IPS-18c (cell line): ENCODE data around the gene MFSD2A.
"Not testable (repeated sequence)": the region's sequence is repeated elsewhere in the genome, so short reads cannot be mapped to it uniquely, and the experiment has no call there.

Experiments used
- H3K4me3 ChIP-seq: 2 replicates; pipeline ENCODE4 v1.7.0; 2013; ENCODE audit warnings: low read depth, mild to moderate bottlenecking, low read length, moderate library complexity; ENCODE audit not compliant: insufficient read depth
- H3K9me3 ChIP-seq: one replicate; pipeline ENCODE4 v1.6.1; 2013; ENCODE audit warnings: mild to moderate bottlenecking, low read length, moderate library complexity; ENCODE audit not compliant: control insufficient read depth, insufficient read depth

The MFSD2A gene

DNA sequence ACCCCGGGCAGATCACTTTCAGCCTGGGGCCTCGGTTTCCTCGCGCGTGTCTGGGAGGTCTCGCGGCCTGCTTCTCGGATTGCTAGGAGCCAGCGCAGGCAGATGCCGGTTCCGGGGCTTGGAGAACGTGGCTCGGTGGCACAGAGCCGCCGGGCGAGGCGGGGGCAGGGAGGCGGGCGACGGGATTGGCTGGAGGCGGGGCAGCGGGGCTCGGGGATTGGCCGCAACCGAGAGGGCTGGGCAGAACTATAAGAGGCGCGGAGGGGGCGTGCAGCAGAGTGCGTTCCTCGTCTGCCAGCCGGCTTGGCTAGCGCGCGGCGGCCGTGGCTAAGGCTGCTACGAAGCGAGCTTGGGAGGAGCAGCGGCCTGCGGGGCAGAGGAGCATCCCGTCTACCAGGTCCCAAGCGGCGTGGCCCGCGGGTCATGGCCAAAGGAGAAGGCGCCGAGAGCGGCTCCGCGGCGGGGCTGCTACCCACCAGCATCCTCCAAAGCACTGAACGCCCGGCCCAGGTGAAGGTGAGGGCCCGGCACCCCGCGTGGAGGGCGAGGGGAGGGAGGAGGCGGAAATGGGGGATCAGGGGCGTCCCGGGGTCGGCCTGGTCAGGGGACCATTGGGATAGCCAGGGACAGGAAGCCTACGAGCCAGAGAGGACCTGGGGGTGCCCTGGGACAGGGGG is at the start of gene MFSD2A:
MFSD2A (plus strand) TSS at position 276 of the 677 bp plus-strand sequence; CDS start at position 424, 148 bp downstream.
- peak within 1 kb of the TSS; percentile 77 for H3K4me3 ChIP-seq

DNA sequence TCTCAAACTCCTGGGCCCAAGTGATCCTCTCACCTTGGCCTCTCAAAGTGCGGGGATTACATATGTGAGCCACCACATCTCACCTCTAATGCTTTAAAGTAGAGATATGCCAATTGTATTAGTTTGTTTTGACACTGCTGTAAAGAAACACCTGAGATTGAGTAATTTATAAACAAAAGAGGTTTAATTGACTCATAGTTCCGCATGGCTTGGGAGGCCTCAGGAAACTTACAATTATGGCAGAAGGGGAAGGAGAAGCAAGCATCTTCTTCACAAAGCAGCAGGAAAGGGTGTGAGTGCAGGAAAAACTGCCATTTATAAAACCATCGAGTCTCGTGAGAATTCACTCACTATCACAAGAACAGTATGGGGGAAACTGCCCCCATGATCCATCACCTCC is 49.8 kb upstream of the MFSD2A start:
- no peak overlapping the region for H3K4me3 ChIP-seq

More for the DNA sequence above, at the start of gene MFSD2A:
- H3K9me3 ChIP-seq: no peaks in the 10 kb centered on the region

DNA sequence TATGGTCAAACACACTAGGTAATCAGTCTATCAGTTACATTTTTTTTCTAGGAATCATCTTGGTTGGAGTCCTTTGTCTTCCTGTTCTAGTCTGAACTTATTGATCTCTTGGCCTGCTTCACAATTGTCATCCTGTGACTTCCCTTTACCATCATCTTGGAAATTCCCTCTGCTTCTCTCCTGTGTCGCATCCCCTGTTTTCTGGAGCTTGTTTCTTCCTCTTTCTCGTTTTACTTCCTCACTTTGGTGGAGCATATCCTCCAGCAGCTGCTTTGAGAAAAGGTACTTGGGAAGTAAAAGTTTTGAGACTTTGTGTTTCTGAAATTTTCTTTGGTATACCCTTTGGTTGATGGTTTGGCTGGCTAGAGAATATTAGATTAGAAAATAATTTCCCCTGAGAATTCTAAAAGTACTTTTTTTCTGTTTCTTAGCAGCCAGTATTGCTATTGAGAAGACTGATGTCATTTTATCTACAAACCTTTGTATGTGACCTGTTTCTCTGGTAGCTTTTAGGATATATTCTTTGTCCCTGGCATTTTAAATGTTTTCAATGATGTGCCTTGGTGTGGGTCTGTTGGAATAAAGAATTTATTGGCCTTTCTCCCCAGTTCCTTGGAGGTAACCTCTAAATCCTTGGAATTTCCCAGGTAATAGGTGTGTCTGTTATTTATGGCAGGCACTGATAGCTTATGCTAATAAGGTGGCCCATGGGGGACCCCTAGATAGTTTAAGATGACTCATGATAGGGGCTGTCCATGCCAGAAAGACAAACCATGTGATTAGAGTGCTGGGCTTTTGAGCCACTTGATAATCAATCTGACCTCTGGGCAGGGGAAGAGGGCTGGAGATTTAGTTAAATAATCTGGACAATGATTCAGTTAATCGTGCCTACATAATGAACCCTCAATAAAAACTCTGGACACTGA is 47.2 kb upstream of the MFSD2A start:
- H3K9me3 ChIP-seq: peaks cover 2% of the 10 kb centered on the region

More for the DNA sequence above, 49.8 kb upstream of the MFSD2A start:
- H3K9me3 ChIP-seq: peaks cover 2% of the 10 kb centered on the region

GRCh38 chr1:39908534-39908933 is 46.4 kb upstream of the MFSD2A start:
- peaks cover 2% of the 10 kb centered on the region for H3K9me3 ChIP-seq
- H3K4me3 ChIP-seq: no peak overlapping the region

More for the DNA sequence above, 47.2 kb upstream of the MFSD2A start:
- no peak overlapping the region for H3K4me3 ChIP-seq

DNA sequence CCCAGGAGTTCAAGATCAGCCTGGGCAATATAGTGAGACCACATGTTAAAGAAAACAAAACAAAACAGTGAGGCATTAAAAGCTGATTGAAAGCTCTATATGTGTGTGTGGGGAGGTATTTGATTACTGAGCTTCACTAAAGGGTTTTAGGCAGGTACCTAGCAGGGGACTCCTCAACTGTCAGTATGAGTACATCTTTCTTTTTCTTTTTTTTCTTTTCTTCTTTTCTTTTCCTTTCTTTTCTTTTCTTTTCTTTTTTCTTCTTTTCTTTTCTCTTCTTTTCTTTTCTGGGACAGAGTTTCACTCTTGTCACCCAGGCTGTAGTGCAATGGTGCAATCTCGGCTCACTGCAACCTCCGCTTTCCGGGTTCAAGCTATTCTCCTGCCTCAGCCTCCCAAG is 44.7 kb upstream of the MFSD2A start:
- Histone ChIP-seq H3K4me3 (no peak overlapping the region), H3K9me3 (peaks cover 2% of the 10 kb centered on the region)

DNA sequence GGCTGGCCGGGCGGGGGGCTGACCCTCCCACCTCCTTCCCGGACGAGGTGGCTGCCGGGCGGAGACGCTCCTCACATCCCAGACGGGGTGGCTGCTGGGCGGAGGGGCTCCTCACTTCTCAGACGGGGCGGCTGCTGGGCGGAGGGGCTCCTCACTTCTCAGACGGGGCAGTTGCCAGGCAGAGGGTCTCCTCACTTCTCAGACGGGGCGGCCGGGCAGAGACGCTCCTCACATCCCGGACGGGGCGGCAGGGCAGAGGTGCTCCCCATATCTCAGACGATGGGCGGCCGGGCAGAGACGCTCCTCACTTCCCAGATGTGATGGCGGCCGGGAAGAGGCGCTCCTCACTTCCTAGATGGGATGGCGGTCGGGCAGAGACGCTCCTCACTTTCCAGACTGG is 41.8 kb upstream of the MFSD2A start:
- H3K9me3 ChIP-seq, H3K4me3 ChIP-seq: not testable (repeated sequence)

- no peaks in the 10 kb centered on the region for H3K9me3 ChIP-seq
- no peak overlapping the region for H3K4me3 ChIP-seq
Observed at GRCh38 chr1:39915499-39916129, 39.3 kb upstream of the MFSD2A start.

DNA sequence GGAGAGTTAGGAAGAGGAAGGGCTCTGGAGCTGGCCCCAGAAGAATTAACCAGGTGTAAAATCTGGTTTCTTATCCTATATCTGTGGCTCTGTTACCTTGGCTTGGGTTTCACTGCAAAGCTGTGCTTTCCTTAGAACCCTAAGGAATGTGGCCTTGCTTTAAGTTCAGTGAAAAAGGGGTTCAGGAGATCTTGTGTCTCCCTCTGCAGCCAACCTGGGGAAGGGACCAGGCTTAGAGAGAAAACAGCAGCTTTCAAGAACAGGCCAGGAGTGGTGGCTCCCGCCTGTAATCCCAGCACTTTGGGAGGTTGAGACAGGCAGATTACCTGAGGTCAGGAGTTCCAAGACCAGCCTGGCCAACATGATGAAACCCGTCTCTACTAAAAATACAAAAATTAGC is 37.1 kb upstream of the MFSD2A start:
- Histone ChIP-seq H3K9me3 (no peaks in the 10 kb centered on the region), H3K4me3 (no peak overlapping the region)

DNA sequence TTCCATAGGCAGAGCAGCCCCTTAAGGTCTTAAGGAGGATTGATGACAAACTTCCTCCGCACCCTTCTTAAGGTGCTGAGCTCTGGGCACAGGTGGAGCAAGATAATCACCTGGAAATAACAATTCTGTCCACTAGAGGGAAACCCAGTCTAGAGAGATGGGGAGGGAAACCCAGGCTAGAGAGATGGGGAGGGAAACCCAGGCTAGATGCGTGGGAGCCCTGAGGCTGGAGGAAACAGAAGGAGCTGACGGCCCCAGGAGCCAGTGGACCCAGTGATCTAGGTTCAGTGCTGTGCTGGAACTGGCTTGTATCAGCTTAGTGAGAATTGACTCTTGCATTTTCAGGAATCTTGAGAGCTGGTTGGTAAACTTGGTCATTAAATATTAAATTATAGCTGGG is 35.4 kb upstream of the MFSD2A start:
- no peaks in the 10 kb centered on the region for H3K9me3 ChIP-seq
- no peak overlapping the region for H3K4me3 ChIP-seq

DNA sequence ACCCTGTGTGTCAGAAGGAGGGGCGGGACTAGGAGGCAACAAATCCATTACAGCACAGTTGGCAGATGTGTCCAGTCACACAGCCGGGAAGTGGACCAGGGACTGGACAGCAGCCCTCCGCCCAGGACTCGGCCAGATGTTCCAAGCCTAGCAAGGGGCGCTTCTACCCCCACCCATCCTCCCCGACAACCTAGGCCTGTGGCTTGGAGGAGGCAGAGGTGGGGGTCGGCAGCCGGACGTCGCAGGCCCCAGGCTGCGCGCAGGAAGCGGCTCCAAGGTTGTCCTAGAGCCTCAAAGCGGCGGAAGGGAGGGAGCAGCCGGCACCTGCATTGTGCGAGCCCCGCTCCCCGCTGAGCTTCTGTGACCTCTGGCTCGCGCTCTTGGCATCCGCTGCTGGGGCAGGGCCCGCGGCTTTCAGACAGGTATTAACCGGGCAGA is 32.7 kb upstream of the MFSD2A start:
- H3K9me3 ChIP-seq: no peaks in the 10 kb centered on the region
- peak overlapping the region; percentile 24 for H3K4me3 ChIP-seq

DNA sequence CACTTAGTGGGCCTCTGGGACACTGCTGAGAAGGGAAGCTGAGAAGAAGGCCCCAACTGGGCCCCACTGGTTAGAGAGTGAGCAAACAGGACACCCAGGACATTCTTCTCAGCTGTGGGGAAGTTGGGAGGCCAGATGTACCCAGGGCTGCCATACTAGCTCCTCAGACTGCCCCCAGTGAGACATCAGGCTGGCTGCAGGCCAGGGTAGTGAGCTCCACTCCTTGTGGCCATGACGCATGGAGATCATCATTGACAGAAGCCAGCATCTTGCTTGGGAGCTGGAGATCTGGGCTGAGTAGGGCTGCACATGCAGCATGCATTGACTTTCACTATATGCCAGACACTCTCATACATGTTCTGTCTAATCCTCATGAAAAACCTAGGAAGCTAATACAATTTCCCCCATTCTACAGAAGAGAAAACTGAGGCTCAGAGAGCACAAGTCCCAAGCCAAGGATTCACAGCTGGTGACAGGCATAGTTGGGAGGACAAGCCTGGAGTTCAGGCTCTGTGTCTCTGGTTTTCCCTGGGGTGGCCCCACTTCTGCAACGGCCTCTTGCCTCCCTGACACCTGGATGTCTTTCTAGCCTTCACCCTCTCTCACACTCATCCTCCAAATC is 29.1 kb upstream of the MFSD2A start:
- no peak overlapping the region for H3K4me3 ChIP-seq
- H3K9me3 ChIP-seq: no peaks in the 10 kb centered on the region

DNA sequence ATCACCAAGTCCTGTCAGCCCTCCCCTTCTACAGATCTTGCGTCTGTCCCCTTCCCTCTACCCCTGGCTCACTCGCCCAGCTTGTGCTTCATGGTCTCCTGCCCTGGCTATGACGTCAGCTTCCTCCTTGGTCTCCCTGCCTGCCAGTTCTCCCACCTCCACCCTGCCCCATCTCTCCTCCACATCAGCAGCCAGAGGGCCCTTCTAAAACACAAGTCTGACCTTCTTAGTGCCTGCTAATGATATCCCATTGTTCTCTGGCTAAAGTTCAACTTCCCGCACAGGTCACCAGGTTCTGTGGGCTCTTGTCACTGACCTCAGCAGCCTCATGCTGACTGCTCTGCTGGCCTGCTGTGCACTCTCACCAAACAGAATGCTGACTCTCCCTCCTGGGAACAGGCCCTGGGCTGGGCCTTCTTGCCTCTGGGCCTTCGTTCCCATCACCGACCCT is 28.6 kb upstream of the MFSD2A start:
- no peaks in the 10 kb centered on the region for H3K9me3 ChIP-seq
- H3K4me3 ChIP-seq: no peak overlapping the region

DNA sequence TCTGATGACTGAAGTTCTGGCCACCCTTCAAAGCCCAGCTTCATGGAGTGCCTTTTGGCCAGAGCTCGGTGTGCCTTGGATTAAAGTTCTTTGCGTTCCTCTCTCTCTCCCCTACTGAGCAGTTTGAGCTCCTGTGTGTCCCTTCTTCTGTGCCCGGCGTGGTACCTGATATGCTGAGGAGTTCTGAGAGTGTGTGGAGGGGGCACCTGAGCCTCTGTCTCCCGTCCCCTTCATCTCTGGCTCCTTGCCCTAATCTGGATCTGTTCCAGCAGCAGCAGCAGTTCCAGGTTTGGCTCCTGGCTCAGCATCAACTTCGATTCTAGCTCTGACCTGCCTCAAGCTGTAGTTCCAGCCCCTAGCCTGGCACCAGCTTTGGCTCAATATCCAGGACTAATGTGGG is 28.1 kb upstream of the MFSD2A start:
- H3K9me3 ChIP-seq: no peaks in the 10 kb centered on the region
- no peak overlapping the region for H3K4me3 ChIP-seq

DNA sequence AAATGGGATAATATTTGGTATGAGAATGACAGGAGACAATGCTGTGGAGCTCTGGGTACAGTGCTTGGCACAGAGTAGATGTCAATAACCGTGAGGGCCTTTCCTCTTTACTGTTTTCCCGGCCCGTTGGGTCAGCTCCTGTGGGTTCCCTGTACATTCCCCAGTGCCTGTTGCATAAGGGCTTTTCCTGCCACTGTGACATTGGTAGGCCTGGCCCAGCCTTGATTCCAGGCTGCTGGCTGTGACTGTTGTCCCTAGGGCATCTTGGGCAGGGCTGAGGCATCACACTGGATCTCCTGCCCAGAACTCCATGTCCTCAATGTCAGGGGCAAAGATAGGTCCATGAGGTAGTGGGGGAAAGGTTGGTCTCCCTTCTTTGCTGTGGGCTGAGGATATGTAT is 27.4 kb upstream of the MFSD2A start:
- Histone ChIP-seq H3K4me3 (no peak overlapping the region), H3K9me3 (no peaks in the 10 kb centered on the region)

DNA sequence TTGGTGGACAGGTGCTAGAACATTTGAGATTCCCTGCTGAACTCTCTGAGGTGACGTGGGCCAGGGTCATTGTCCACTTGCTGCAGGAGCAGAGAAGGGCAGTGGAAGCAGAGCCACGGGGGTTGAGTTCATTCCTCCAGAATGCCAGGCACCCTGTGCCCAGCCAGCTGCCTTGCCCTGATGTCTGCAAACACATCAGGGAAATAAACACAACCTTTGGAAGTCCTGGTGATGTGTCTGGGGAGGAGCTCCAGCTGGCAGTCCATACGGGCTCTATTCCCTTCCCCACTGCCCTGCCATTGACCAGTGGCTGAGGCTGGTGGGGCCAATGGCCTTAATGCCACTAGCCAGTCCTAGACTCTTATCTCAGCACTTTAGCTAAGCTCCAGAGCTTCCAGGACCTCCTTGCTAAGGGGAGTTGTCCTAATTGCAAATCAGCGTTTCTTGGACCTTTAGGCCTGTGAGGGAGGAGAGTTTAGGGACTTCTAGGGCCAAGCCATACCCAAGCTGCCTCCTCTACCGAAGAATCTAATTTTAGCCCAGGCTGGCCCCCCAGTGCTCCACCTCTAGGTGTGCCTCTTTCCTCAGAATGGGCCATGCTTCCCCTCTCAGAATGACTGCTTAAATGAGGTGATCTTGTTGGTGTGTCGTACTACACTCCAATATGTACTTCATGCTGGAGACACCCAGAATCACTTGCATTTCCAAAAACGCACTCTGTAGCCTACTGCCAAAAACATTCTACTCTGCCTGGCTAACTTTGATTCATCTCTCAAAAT is 25.9 kb upstream of the MFSD2A start:
- H3K9me3 ChIP-seq: no peaks in the 10 kb centered on the region
- H3K4me3 ChIP-seq: no peak overlapping the region
